Measurements from ENCODE around the gene TM9SF1. TPM values are rescaled to one million over a fixed set of nuclear protein-coding genes. Genes with fewer than 3 reads are reported as not detected.

The TM9SF1 gene
- total RNA-seq, 1 experiment from 2014 or later, result 68.0 TPM

DNA sequence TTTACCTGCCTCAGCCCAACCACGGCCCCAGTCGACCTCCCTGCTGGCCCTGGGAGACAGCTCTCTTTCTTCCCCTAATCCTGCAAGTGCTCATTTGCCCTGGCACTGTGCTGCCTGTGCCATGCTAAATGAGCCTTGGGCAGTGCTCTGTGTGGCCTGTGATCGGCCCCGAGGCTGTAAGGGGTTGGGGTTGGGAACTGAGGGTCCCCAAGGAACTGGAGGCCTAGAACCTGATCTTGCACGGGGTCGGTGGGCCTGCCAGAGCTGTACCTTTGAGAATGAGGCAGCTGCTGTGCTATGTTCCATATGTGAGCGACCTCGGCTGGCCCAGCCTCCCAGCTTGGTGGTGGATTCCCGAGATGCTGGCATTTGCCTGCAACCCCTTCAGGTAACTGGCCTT lies 45.2 kb downstream of the TM9SF1 start:
- Mint-ChIP-seq H3K27ac (ENCODE audit: unreplicated experiment) (no peak overlapping the region), H3K27me3 (ENCODE audit: unreplicated experiment) (no peaks in the 10 kb centered on the region), H3K4me3 (ENCODE audit: low read depth, unreplicated experiment) (no peak overlapping the region), H3K36me3 (ENCODE audit: insufficient read depth, unreplicated experiment) (peaks cover 49% of the 10 kb centered on the region), H3K9me3 (ENCODE audit: low read depth, unreplicated experiment) (no peaks in the 10 kb centered on the region), H3K4me1 (ENCODE audit: low read depth, unreplicated experiment) (peaks cover 26% of the 10 kb centered on the region)
- CTCF ChIA-PET, result no interaction called here
- no peak for DNase-seq
- BruUV-seq (replicated peaks), result no TSS peak
- intact Hi-C loops (cut with micrococcal nuclease; ENCODE audit: unreplicated experiment), result no loop called here
- TF ChIP-seq, protein P1, sequence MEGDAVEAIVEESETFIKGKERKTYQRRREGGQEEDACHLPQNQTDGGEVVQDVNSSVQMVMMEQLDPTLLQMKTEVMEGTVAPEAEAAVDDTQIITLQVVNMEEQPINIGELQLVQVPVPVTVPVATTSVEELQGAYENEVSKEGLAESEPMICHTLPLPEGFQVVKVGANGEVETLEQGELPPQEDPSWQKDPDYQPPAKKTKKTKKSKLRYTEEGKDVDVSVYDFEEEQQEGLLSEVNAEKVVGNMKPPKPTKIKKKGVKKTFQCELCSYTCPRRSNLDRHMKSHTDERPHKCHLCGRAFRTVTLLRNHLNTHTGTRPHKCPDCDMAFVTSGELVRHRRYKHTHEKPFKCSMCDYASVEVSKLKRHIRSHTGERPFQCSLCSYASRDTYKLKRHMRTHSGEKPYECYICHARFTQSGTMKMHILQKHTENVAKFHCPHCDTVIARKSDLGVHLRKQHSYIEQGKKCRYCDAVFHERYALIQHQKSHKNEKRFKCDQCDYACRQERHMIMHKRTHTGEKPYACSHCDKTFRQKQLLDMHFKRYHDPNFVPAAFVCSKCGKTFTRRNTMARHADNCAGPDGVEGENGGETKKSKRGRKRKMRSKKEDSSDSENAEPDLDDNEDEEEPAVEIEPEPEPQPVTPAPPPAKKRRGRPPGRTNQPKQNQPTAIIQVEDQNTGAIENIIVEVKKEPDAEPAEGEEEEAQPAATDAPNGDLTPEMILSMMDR (IDR thresholded peaks at IDR 0.05; ENCODE audit: unreplicated experiment), result no peak

DNA sequence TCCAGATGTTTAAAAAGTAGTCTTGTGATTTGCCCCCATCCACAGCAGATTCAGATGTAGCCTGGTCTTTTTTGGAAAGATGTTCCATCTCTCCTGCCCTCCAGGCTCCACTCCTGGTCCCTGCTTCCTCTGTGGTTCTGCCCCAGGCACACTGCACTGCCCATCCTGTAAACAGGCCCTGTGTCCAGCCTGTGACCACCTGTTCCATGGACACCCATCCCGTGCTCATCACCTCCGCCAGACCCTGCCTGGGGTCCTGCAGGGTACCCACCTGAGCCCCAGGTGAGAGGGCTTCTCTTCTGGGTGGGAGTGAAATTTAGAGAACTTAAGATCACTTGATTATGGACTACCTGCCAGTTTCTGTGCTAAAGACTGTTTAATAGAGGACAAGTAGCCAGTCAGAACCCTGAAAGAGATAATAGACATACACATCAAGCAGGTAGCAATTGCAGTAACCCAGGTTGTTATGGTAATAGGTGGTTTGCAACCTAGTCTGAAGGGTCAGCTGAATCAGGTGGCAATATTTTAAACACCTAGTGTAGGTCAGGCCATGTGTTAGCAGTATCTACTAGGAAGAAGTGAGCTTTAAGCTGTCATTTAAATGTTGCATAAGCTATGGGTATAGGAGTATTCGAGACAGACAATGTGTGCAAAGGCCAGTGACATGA lies 45.8 kb downstream of the TM9SF1 start:
- intact Hi-C loops (cut with micrococcal nuclease; ENCODE audit: unreplicated experiment), result no loop called here
- H3K4me3 Mint-ChIP-seq (ENCODE audit: low read depth, unreplicated experiment), result no peak overlapping the region
- CTCF ChIA-PET, result no interaction called here

DNA sequence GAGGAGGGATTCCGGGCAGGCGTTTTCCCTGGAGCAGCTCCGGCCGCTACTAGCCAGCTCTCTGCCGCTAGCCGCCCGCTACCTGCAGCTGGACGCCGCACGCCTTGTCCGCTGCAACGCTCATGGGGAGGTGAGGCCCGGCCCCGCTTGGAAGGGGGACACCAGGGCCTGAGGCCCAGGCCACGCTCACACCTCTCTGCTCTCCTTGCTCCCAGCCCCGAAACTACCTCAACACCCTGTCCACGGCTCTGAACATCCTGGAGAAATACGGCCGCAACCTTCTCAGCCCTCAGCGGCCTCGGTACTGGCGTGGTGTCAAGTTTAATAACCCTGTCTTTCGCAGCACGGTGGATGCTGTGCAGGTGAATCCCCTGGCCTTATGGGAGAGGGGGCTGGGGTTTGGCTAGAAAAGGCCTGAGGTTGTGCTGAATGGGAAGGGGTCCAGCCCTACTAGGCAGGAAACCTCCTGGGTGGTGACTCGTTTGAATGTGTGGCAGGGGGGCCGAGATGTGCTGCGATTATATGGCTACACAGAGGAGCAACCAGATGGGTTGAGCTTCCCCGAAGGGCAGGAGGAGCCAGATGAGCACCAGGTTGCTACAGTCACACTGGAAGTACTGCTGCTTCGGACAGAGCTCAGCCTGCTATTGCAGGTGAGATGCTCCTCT lies 47.3 kb downstream of the TM9SF1 start:
- CTCF ChIA-PET, result interaction anchor here (1.1 to 2.9 kb wide), 4 partner anchors 12 to 48 kb away, joined by 3 to 24 read pairs (median 10); partner anchors contain the start of genes DCAF11, IRF9, NRL and TM9SF1
- H3K4me3 Mint-ChIP-seq (ENCODE audit: low read depth, unreplicated experiment), result peak overlapping the region; percentile 89
- peaks cover 35% of the 10 kb centered on the region for H3K4me1 Mint-ChIP-seq (ENCODE audit: low read depth, unreplicated experiment)
- DNase-seq, result no peak
- TSS peak; percentile 58 for BruUV-seq (replicated peaks)
- intact Hi-C loops (cut with micrococcal nuclease; ENCODE audit: unreplicated experiment), result loop anchor here (2.0 kb wide), 1 partner anchor 13 kb away; the partner anchor contains the start of gene IRF9
- TF ChIP-seq, protein P1 (IDR thresholded peaks at IDR 0.05; ENCODE audit: unreplicated experiment), result no peak
- H3K36me3 Mint-ChIP-seq (ENCODE audit: insufficient read depth, unreplicated experiment), result peaks cover 51% of the 10 kb centered on the region
- no peaks in the 10 kb centered on the region for H3K9me3 Mint-ChIP-seq (ENCODE audit: low read depth, unreplicated experiment)
- H3K27me3 Mint-ChIP-seq (ENCODE audit: unreplicated experiment), result no peaks in the 10 kb centered on the region
- H3K27ac Mint-ChIP-seq (ENCODE audit: unreplicated experiment), result no peak overlapping the region

More for the DNA sequence above, 45.8 kb downstream of the TM9SF1 start:
- peaks cover 51% of the 10 kb centered on the region for H3K36me3 Mint-ChIP-seq (ENCODE audit: insufficient read depth, unreplicated experiment)
- TF ChIP-seq, protein P1 (IDR thresholded peaks at IDR 0.05; ENCODE audit: unreplicated experiment), result no peak
- H3K27ac Mint-ChIP-seq (ENCODE audit: unreplicated experiment), result no peak overlapping the region
- no TSS peak for BruUV-seq (replicated peaks)
- H3K9me3 Mint-ChIP-seq (ENCODE audit: low read depth, unreplicated experiment), result no peaks in the 10 kb centered on the region
- DNase-seq, result no peak
- no peaks in the 10 kb centered on the region for H3K27me3 Mint-ChIP-seq (ENCODE audit: unreplicated experiment)
- peaks cover 29% of the 10 kb centered on the region for H3K4me1 Mint-ChIP-seq (ENCODE audit: low read depth, unreplicated experiment)

DNA sequence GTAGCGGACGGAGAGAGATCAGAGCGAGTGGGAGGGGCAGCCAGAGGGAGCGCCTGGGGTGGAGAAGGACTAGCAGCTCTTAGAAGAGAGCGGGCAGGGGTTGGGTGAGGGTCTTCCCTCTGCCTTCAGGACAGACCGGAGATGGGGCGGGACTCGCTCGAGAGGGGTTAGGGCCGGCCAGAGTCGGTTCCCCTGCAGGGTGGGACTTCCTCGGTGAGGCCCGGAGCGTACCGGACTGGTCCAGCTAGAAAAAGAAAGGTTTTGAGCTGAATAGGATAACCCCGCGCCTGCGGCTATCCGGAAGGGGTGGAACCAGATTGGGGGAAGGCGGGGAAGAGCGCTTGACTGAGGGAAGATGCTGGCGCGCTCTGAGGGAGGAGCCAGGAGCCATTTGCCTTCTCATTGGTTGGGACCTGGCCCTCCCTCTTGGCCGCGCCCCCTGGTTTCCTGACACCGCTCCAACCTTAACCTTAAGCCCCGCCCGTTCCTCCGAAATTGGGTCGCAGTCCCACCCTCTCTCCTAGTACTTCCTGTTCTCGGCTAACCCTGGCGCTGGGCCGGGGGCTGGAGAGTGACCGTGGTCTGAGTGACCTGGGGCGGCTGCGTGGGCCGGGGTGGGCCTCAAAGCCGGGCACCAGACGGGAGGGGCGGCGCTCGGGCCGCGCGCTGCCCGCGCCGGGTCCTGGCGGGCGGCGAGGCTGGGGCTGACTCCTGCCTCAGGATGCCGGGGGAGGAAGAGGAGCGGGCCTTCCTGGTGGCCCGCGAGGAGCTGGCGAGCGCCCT lies 48.1 kb downstream of the TM9SF1 start, which contains the start of gene RNF31:
Gene RNF31, plus strand, starts transcription at position 521 of the 783 bp plus-strand sequence. Its CDS starts 201 bp downstream, at position 722.
- H3K36me3 Mint-ChIP-seq (ENCODE audit: insufficient read depth, unreplicated experiment), result peaks cover 50% of the 10 kb centered on the region
- TF ChIP-seq, protein P1 (IDR thresholded peaks at IDR 0.05; ENCODE audit: unreplicated experiment), result no peak
- H3K27me3 Mint-ChIP-seq (ENCODE audit: unreplicated experiment), result no peaks in the 10 kb centered on the region
- CTCF ChIA-PET, result interaction anchor here (0.6 to 2.9 kb wide), 12 partner anchors 8 to 668 kb away, joined by 3 to 24 read pairs (median 4); partner anchors contain the start of genes DCAF11, DHRS1, IRF9 and NOP9
- peak within 1 kb of the TSS; percentile 89 for H3K4me3 Mint-ChIP-seq (ENCODE audit: low read depth, unreplicated experiment)
- H3K4me1 Mint-ChIP-seq (ENCODE audit: low read depth, unreplicated experiment), result peaks cover 35% of the 10 kb centered on the region
- BruUV-seq (replicated peaks), result no TSS peak
- DNase-seq, result peak; percentile 96
- H3K9me3 Mint-ChIP-seq (ENCODE audit: low read depth, unreplicated experiment), result no peaks in the 10 kb centered on the region
- intact Hi-C loops (cut with micrococcal nuclease; ENCODE audit: unreplicated experiment), result loop anchor here (2.0 kb wide), 1 partner anchor 14 kb away; the partner anchor contains the start of gene IRF9
- peak within 1 kb of the TSS; percentile 77 for H3K27ac Mint-ChIP-seq (ENCODE audit: unreplicated experiment)
